ENCODE results near the gene ATXN2. TPM values are rescaled to one million over a fixed set of nuclear protein-coding genes. Genes with fewer than 3 reads are reported as not detected.

ATXN2 gene
- total and polyA plus RNA-seq, 9 of the 15 experiments (the other 6 are each of a cell fraction or from before 2014, with no cell fraction given): 16.8 to 67.8 (median 29.3) TPM

- TF ChIP-seq MAX (CRISPR knock-in tag; IDR thresholded peaks at IDR 0.05) (no peak), PRMT5 (CRISPR knock-in tag; IDR thresholded peaks at IDR 0.05) (no peak), NFIC (IDR thresholded peaks at IDR 0.05) (peak; percentile 5; the same call in 1 of the 2 replicates), ETV6 (IDR thresholded peaks at IDR 0.05; ENCODE audit: borderline replicate concordance in 1 of 2, low read depth in 2 of 2, low read length in 1 of 2) (no peak; a peak in 1 of 4 replicates), ETV6 (CRISPR knock-in tag; IDR thresholded peaks at IDR 0.05; ENCODE audit: borderline replicate concordance) (no peak), TEAD4 (IDR thresholded peaks at IDR 0.05; ENCODE audit: low read length) (0 out of 2 replicates have a peak, but pooled peaks have one; percentile 36), TEAD4 (CRISPR knock-in tag; IDR thresholded peaks at IDR 0.05; ENCODE audit: borderline replicate concordance) (no peak), MYNN (IDR thresholded peaks at IDR 0.05) (no peak), MYNN (CRISPR knock-in tag; IDR thresholded peaks at IDR 0.05) (no peak), HMGXB4 (CRISPR knock-in tag; IDR thresholded peaks at IDR 0.05) (no peak), REST (IDR thresholded peaks at IDR 0.05; ENCODE audit: borderline replicate concordance) (no peak), REST (CRISPR knock-in tag; IDR thresholded peaks at IDR 0.05; ENCODE audit: low read depth) (no peak), ZNF436 (CRISPR knock-in tag; IDR thresholded peaks at IDR 0.05) (no peak)
- TF ChIP-seq, protein P1, sequence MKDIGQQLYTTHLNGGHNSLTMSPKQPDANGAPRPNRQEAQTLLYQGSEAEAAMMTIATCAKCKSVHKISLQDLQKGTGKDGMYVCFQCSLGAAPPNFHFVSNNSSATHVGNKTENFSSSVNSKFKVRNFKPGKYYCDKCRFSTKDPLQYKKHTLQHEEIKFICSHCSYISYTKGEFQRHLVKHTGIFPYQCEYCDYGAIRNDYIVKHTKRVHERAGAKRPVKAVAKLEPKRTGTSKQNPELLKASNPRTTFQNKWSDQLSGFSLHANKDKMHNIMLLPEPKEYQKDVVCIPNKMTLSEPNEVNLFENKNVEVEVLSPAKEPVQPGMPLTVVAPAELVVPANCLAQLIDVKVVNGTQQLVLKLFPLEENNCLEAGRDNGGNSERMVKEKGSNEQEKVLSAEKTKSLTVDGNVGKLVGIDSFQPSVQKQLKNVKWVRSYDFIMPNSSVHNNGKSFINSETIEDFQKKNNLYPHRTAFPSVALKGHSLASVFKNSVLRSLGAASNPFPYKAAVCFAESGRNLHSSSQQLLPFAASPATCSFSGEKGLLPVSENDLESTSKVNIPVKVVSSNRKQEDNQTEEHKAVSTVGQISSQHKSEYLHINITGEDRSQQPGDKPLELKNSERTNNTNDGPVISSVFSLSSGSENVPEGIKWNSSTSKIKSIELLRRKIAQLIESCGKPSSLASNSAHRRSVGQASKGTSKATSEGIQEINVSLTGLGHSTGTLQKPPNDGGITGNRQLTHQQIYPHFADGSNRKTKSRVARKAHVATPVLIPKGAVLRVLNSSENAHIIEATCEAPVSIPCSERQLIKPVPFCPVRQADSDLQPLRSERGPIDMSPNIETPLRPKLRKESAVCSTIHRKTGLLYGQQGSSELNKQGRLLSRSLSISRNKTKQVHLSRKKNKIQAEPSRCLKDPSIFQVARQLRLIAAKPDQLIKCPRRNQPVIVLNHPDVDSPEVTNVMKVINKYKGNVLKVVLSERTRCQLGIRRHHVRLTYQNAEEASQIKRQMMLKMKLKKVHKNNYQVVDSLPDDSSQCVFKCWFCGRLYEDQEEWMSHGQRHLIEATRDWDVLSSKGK (CRISPR knock-in tag; IDR thresholded peaks at IDR 0.05): no peak
Measured at GRCh38 chr12:111404362-111405148, 194.6 kb downstream of the ATXN2 start (continued).

Measured in K562 (cell line).